NCI-H345 treated with DMSO at 0.1 percent for 48 hours (cell line): ENCODE results near the gene HOXA10.

Source experiments
- DNase-seq: peaks from one replicate; lab custom pipeline; 2025; ENCODE audit not compliant: unreplicated experiment; lab: John Stamatoyannopoulos, UW

HOXA10 gene

DNA sequence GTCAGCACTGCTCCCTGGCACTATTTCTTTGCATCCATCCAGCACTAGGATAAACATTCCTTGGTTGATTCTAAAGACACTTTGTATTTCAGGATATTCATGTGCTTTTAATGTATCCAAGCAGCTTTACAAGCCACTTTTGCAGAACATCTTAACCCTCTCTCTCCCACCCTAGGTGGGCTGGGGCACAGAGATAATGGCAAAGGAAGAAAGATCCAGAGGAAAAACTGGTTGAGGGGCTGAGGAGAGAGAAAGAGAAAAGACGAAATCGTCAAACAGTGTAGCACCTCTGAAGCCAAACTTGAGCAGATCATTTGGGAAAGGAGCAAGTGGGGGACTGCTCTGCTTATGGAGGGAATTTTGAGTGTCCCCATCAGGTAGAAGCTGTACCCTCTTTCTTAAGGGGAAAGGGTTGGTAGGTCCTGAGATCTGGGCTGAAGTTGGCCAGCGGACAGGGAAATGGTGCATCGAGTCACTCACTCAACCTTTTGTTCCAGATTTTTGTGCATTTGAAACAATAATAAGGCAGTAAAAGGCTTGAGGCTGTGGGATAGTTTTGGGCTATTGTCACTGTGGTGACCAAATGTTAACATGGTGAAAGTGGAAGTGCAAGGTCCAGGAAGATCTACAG lies 30.0 kb upstream of the HOXA10 start:
- DNase-seq: no peak

DNA sequence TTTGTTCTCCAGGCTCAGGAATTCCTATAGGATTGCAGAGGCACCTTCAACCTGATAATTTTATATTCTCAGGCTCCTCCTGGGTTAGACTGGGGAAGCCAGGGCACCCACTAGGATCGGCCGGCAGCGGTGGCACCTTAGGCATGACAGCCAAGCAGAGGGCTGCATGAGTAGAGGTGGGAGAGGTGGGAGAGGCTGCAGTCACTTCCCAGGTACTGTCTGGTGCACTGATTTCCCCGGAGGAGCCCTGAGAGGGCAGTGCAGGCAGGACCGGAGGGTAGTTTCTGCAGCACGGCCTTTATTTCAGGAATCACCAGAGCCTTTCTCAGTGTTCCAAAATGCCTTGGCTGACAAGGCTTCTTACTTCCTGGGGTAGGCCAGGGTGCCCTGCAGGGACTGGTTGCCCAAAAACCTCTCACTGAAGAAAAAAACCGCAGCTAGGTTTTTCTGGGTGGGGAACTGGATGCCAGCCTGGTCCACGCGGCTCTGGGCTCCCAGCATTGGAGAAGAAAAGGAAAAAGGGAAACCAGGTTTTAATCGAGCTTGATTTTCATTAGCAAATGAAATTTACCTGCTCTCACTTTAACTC lies 29.3 kb upstream of the HOXA10 start:
- DNase-seq: no peak

GRCh38 chr7:27202862-27203134 lies 28.7 kb upstream of the HOXA10 start:
- no peak for DNase-seq

DNA sequence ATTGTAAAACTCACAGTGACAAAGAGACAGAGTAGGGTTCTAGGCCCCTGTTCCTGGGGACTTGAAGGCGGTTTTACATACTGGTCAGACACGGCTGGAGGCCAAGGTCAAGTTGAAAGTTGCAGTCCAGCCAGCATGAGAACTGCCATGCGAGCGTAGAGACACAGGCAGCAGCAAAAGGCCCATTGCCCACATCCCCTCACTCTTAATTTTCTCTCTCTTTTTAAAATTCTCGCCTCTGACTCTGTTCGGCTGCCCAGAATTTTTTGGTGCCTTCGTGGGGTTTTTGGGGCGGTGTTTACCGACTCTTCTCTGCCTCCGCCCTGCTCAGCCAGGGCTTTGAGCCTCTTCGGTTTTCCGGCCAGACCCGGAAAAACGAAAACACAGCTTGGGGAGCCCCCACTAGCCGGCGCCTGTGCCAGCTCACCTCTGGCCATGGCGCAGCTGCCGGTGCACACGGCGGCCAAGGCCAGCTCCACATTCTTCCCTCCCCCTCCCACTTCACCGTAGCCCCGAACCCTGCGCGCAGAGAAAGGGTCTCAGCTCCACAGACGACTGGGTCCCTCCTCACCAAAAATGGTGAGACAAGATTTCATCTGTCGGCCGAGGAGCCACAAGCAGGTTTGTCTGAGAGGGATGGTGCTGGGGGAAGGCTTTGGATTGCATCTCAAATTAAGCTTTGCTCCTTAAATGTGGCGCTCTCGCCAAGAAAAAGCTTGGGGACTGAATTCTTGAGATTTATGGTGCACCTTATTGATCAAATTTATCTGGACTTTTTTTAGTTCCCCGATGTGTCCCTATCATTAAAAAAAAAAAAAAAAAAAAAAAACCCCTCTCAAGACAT lies 28.1 kb upstream of the HOXA10 start:
- DNase-seq: no peak

DNA sequence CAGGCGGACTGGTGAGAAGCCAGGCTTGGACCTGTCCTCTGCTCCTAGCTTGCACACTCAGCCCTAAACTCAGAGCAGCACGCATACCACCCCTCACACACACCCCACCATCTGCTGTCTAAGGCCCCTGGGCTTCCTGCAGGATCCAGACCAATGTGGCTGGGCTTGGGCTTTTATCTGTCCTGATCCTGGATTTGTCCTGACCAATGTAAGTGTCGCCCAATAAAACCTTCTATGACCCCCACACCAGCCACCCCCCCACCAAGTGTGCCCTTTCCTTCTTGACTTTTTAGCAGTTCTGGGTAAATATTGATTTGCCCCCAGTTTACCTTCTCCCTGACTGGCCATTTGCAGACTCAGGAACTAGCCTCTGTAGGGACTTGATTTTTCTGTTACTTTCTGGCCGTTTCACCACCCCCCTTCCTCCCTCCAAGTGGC lies 27.5 kb upstream of the HOXA10 start:
- no peak for DNase-seq

- DNase-seq: no peak
Observed at GRCh38 chr7:27200761-27201579, 26.9 kb upstream of the HOXA10 start.

DNA sequence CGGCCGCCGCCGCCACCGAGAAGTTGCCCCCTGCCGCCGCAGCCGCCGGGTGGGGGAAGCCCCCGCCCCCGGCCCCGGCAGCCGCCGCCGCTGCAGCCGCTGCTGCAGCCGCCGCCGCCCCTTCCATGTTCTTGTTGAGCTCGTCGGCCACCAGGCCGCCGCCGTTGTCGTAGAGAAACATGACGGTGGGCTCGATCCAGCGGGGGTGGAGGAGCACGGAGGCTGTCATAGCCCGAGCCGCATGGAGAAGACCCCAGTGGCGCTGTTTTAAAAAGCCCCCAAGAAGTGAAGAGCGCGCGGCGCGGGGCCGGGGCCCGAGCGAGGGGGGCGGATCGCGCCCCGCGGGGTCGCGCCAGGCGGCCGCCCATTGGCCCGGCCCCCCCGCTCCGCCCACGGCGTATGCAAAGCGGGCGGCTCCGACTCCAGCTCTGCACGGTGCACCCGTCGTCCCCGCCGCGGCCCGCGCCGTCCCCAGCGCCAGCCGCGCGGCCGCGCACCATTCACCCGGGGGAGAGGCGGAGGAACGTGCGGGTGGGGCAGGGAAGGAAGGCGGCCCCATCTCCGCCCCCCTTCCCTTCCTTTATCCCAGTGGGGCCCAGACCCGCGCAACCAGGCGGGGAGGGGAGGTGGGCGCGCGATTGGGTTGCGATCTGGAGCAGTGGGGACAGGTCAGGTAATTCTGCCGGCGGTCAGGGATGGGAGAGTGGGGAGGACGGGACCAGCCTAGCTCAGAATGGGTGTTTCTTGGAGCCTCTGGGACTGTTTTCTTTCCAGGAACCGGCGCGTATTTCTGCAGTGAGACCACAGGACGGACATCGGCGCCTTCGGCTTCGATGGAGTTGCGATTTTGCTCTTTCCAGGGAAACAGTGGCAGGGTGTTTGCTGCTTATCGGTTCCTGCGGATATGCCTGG lies 26.0 kb upstream of the HOXA10 start, which contains the start of gene HOXA13:
TSS of gene HOXA13 (minus strand) at position 243 of the 912 bp plus-strand sequence. CDS start at position 229, 14 bp downstream.
- DNase-seq: peak; percentile 38

- DNase-seq: no peak
Observed at GRCh38 chr7:27198871-27199801, 25.0 kb upstream of the HOXA10 start.

GRCh38 chr7:27198138-27198841 lies 24.2 kb upstream of the HOXA10 start:
- no peak for DNase-seq

DNA sequence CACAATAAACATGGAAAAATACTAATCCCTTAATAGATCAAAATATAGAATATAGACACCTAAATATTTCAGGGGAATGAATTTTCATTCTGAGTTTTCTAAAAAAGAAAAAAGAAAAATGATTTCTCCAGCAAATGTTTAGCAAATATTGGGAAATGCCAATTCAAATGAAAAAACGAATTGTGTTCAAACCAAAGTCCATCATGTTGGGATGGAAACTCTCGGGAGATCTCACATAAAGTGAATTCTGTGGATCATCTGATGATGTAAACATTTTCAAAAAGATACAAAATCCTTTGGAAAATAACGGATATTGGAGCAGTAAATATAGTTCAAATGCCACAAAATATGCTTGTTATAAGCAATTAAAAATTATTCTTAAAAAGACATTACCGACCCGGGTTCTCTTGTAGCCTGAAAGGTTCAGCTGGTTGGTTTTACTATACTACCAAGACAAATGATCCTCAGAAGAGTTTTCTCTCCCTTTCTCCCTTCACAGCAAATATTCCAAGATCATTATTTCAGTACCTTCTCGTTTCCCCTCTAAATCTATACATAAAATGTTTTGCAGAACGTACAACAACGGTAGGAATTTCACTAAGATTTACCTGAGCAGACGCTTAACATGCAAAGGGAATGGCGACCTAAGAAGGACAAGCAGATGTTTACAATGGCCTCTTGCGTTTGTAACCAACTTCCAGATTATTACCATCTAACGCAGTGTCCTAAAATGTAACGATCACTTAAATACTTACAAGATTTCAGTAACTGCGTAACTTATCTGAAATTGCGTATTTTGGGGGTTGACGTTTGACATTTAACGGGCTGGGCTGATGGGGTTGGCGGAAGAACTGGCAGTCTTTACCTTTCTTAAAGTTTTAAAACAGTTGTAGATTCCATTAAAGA lies 23.3 kb upstream of the HOXA10 start:
- DNase-seq: no peak

- peak; percentile 62 for DNase-seq
Observed at GRCh38 chr7:27196287-27196767, 22.2 kb upstream of the HOXA10 start.

GRCh38 chr7:27194686-27195379 lies 20.7 kb upstream of the HOXA10 start:
- DNase-seq: no peak

GRCh38 chr7:27194002-27194352 lies 19.9 kb upstream of the HOXA10 start:
- no peak for DNase-seq

GRCh38 chr7:27193335-27194001 lies 19.3 kb upstream of the HOXA10 start:
- no peak for DNase-seq

- DNase-seq: no peak
Observed at GRCh38 chr7:27192546-27193334, 18.6 kb upstream of the HOXA10 start.
